HL-60 (cell line): ENCODE results near the gene SHISAL2B.

Experiments used
- DNase-seq, 2 experiments: peaks; one replicate each; pipeline ENCODE4 v3.0.0-alpha.2; 2010 to 2020; ENCODE audit warnings: low read depth in 1 of 2, low spot score in 1 of 2
- H3K27ac ChIP-seq: fragments of 250-450 bp; sonication (Bioruptor Pico); replicated peaks from 2 replicates; pipeline ENCODE4 v1.5.1; 2020; ENCODE audit warnings: mild to moderate bottlenecking, moderate library complexity
- H3K27me3 ChIP-seq: fragments of 250-450 bp; sonication (Bioruptor Pico); 2 replicates; pipeline ENCODE4 v1.5.1; 2021; ENCODE audit warnings: mild to moderate bottlenecking, moderate library complexity; ENCODE audit not compliant: insufficient read depth, poor library complexity, severe bottlenecking
- H3K4me3 ChIP-seq: replicated peaks from 2 replicates; pipeline ENCODE4 v1.5.1; 2011; ENCODE audit warnings: mild to moderate bottlenecking, control low read depth, low read length; ENCODE audit not compliant: insufficient read depth
- CTCF ChIP-seq: IDR thresholded peaks from one replicate; pipeline ENCODE4 v1.5.1; 2011; ENCODE audit warnings: low read length, control low read depth, inconsistent platforms; ENCODE audit not compliant: insufficient read depth
- GABPA ChIP-seq: IDR thresholded peaks from 2 replicates; pipeline ENCODE4 v1.6.1; 2012; ENCODE audit warnings: low read depth
- POLR2AphosphoS5 ChIP-seq: IDR thresholded peaks from 2 replicates; pipeline ENCODE4 v1.6.1; 2012; ENCODE audit warnings: low read depth
- REST ChIP-seq: IDR thresholded peaks from 2 replicates; pipeline ENCODE4 v1.6.1; 2012; ENCODE audit warnings: low read depth; ENCODE audit not compliant: insufficient replicate concordance
- SPI1 ChIP-seq: IDR thresholded peaks from 2 replicates; pipeline ENCODE4 v1.6.1; 2012; ENCODE audit warnings: low read depth, mild to moderate bottlenecking, borderline replicate concordance

SHISAL2B gene

GRCh38 chr5:64727150-64727549, 36.8 kb downstream of the SHISAL2B start:
- no peak overlapping the region for H3K4me3 ChIP-seq
- no peak for TF ChIP-seq SPI1
- TF ChIP-seq GABPA, result no peak
- TF ChIP-seq POLR2AphosphoS5, result no peak
- TF ChIP-seq REST, result no peak
- TF ChIP-seq CTCF, result no peak
- no peak for DNase-seq
- H3K27me3 ChIP-seq, result no peaks in the 10 kb centered on the region
- no peak overlapping the region for H3K27ac ChIP-seq

- no peaks in the 10 kb centered on the region for H3K27me3 ChIP-seq
- H3K27ac ChIP-seq, result no peak overlapping the region
- H3K4me3 ChIP-seq, result no peak overlapping the region
- TF ChIP-seq REST (no peak), SPI1 (no peak), CTCF (no peak), POLR2AphosphoS5 (no peak), GABPA (no peak)
- no peak for DNase-seq
These were observed 52.1 kb downstream of the SHISAL2B start for GRCh38 chr5:64742411-64742810.

- H3K4me3 ChIP-seq, result no peak overlapping the region
- DNase-seq, result no peak
- H3K27ac ChIP-seq, result no peak overlapping the region
- no peaks in the 10 kb centered on the region for H3K27me3 ChIP-seq
- TF ChIP-seq GABPA (no peak), SPI1 (no peak), POLR2AphosphoS5 (no peak), REST (no peak), CTCF (no peak)
These were observed 52.5 kb downstream of the SHISAL2B start for GRCh38 chr5:64742821-64743220.
